ENCODE results near the gene KIF17.
A peak's percentile ranks its signal among the peaks of the same experiment; 100 is the strongest.

Gene KIF17

GRCh38 chr1:20648438-20648837, 69.4 kb downstream of the KIF17 start:
- TF ChIP-seq ZFX (IDR thresholded peaks at IDR 0.05), result no peak
- no peak for TF ChIP-seq CTCF (conservative IDR thresholded peaks at IDR 0.05)
- H3K27ac ChIP-seq, result no peak overlapping the region

- H3K27ac ChIP-seq, result no peak overlapping the region
- TF ChIP-seq ZFX (IDR thresholded peaks at IDR 0.05) (no peak), CTCF (conservative IDR thresholded peaks at IDR 0.05) (no peak)
Observed at GRCh38 chr1:20645414-20645813, 72.4 kb downstream of the KIF17 start.

- H3K27ac ChIP-seq, result no peak overlapping the region
- TF ChIP-seq CTCF (conservative IDR thresholded peaks at IDR 0.05) (no peak), ZFX (IDR thresholded peaks at IDR 0.05) (no peak)
Observed at GRCh38 chr1:20644416-20644815, 73.4 kb downstream of the KIF17 start.

- TF ChIP-seq ZFX (IDR thresholded peaks at IDR 0.05) (no peak), CTCF (conservative IDR thresholded peaks at IDR 0.05) (no peak)
- no peak overlapping the region for H3K27ac ChIP-seq
Observed at GRCh38 chr1:20643080-20643479, 74.7 kb downstream of the KIF17 start.

GRCh38 chr1:20641975-20642374, 75.8 kb downstream of the KIF17 start:
- TF ChIP-seq ZFX (IDR thresholded peaks at IDR 0.05) (no peak), CTCF (conservative IDR thresholded peaks at IDR 0.05) (no peak)
- no peak overlapping the region for H3K27ac ChIP-seq

GRCh38 chr1:20640183-20640597, 77.6 kb downstream of the KIF17 start:
- TF ChIP-seq ZFX (IDR thresholded peaks at IDR 0.05), result no peak
- TF ChIP-seq CTCF (conservative IDR thresholded peaks at IDR 0.05), result peak; percentile 79
- H3K27ac ChIP-seq, result no peak overlapping the region

GRCh38 chr1:20636785-20637347, 80.9 kb downstream of the KIF17 start:
- no peak for TF ChIP-seq CTCF (conservative IDR thresholded peaks at IDR 0.05)
- no peak for TF ChIP-seq ZFX (IDR thresholded peaks at IDR 0.05)
- H3K27ac ChIP-seq, result no peak overlapping the region
